ENCODE measurements around the gene LBR.

GRCh38 chr1:225415967-225416745 is 11.7 kb downstream of the LBR start:
- TF ChIP-seq POLR2A (IDR thresholded peaks at IDR 0.05): no peak
- TF ChIP-seq CTCF (IDR thresholded peaks at IDR 0.05): no peak

Data from ovary (tissue), 3 donors.